IMR-90 (cell line): Measurements from ENCODE around the gene PLXNA1. TPM values are rescaled to one million over a fixed set of nuclear protein-coding genes. Genes with fewer than 3 reads are reported as not detected.

ENCODE experiments used
- BHLHE40 ChIP-seq: fragments of 150-350 bp; IDR thresholded peaks from 2 replicates; pipeline ENCODE4 v1.6.1; 2016; ENCODE audit warnings: mild to moderate bottlenecking, low read depth, low read length
- CEBPB ChIP-seq: IDR thresholded peaks from 2 replicates; pipeline ENCODE4 v1.6.1; 2012; ENCODE audit warnings: low read depth, low read length, improper control_type of control experiment
- ELK1 ChIP-seq: fragments of 150-350 bp; IDR thresholded peaks from 2 replicates; pipeline ENCODE4 v1.6.1; 2016; ENCODE audit warnings: low read depth, mild to moderate bottlenecking, low read length, moderate library complexity, borderline replicate concordance
- RFX5 ChIP-seq: IDR thresholded peaks from 2 replicates; pipeline ENCODE4 v1.8.0; 2012; ENCODE audit warnings: low read depth, mild to moderate bottlenecking, low read length, moderate library complexity
- SMC3 ChIP-seq: fragments of 150-350 bp; IDR thresholded peaks from 2 replicates; pipeline ENCODE4 v1.6.1; 2016; ENCODE audit warnings: low read depth, mild to moderate bottlenecking, antibody characterized with exemption, low read length, moderate library complexity
- polyA plus RNA-seq, 3 experiments: library from polyadenylated mRNA; depleted of rRNA; stranded (reverse); fragments of >200 nt; gene quantifications; 2 replicates each; pipeline ENCODE4 v1.2.3, GENCODE V29; 2012; ENCODE audit warnings: low replicate concordance in 1 of 3
- total RNA-seq: library from RNA; depleted of rRNA; stranded (reverse); fragments of >200 nt; gene quantifications from 2 replicates; pipeline ENCODE4 v1.2.3, GENCODE V29; 2012

Gene PLXNA1
- total and polyA plus RNA-seq, 2 of the 4 experiments (the other 2 are of a cell fraction): 13.6 to 49.4 TPM

DNA sequence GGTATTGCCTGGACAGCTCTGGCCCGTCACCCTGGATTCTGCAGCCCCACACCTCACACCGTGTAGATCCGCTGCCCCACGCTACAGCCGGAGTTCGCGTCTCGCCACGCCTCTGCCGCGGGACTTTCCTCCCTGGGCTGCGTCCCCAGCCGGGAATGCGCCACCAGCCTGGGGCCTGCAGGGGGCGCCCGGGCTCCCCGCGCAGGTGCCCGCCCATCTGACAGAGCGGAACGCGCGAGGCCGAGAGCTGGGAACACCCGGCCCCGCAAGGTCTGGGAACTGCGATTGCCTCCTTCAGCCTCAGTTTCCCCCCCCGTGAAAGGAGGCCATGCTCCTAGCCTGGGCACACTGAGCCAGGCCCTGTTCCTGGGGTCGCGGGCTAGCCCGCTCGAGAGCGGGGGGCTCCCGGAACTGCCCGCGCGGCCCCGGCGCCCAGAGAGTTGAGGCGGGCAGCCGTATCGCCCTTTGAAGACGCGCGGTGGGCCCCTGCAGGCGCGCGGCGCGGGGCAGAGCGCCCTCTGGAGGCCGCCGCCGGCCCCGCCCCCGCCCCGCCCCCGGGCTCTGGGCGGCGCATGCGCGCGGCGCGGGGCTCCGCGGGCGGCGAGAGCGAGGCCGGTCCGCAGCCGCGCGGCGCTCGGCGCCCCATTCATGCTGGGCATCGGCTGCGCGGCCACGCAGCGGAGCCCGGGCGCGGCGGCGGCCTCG, at the start of gene PLXNA1 (continued):
- TF ChIP-seq ELK1: no peak
- peak; percentile 52 for TF ChIP-seq SMC3
- no peak for TF ChIP-seq BHLHE40
- TF ChIP-seq RFX5: no peak
- no peak for TF ChIP-seq CEBPB
